ENCODE measurements around the gene C17orf78.
"Not testable (repeated sequence)": the region's sequence is repeated elsewhere in the genome, so short reads cannot be mapped to it uniquely, and the experiment has no call there.

C17orf78 gene

DNA sequence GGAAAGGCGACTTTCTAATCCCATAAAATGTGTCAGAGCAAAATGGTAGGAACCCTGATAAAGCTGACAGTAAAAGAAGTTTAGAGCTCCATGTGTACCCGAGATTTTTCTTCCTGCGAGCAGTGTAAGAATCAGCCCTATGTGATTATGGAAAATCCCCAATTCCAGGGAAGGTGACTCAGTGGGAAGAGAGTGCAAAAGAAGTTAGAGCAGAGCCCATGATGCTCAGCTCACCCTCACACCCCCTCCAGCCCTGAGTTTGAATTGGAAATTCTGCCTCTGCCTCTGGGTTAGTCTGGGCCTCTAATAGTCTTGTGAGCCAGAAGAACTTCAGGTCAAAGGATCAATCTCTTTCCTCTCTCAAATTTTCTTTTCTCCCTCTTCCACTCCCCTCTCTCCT lies 12.5 kb downstream of the C17orf78 start:
- DNase-seq = no peak

DNA sequence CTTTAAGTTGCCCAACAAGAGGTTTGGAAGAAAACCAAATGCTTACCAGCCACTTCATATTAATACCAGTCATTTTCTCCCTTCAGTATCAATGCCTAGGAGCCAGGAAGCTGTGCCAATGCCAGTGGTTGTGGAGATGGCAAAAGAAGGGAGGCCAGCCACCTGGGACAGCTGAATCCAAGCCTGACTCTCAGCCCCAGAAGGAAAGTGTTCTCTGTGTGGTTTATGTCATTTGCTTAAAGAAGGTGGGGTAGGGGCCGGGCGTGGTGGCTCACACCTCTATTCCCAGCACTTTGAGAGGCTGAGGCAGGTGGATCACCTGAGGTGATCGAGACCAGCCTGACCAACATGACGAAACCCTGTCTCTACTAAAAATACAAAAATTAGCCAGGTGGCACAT lies 13.4 kb downstream of the C17orf78 start:
- DNase-seq = no peak

DNA sequence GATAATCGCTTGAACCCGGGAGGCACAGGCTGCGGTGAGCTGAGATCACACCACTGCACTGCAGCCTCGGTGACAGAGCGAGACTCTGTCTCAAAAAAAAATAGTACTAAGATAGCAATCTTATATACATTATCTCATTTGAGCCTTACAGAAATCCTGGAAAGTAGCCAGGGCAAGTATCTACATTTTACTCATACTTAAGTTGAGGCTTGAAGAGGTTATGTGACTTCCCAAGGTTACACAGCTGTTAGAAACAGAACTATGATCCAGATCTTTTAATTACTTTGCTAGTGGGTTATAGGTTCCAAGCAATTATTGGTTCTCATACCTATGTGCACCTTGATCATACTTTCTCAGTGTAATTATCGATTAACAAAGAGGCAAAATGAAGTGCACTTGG lies 15.4 kb downstream of the C17orf78 start:
- DNase-seq = no peak

DNA sequence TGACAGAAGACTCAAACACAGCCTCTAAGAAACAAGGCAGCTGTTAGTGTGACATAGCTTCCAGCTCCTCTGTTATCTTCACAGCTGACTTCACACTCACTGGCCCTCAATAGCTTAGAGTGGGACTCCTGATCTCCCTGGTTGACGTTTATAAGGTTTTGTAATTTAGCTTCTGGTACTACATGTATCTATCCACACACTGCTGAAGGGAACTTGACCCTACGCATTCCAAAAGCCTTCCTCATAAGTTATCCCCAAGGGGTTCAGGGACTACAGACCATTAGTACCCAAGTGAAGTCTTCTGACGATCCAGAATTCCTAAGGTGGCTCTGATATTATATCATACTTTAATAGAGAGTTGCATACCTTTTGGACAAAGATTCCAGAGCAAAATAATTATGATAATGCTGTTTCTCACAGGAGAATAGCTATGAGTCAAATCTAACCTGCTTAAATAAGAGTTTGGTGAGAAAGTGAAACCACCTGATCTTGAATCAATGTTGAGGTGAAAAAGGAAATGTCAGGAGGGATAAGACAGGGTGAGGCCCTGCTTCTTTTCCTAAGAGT lies 16.3 kb downstream of the C17orf78 start:
- DNase-seq = no peak

DNA sequence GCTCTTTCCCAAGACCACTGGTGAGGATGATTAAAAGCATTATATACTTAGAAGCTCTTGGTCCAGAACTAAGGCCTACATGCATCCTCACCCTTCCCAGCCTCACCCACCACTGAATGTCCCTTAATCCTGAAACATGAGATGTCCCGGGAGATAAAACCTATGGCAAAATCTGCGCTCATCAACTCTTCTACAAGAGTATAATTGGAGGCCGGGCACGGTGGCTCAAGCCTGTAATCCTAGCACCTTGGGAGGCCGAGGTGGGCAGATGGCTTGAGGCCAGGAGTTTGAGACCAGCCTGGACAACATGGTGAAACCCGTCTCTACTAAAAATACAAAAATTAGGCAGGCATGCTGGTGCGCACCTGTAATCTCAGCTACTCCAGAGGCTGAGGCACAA lies 17.6 kb downstream of the C17orf78 start:
- DNase-seq = no peak

DNA sequence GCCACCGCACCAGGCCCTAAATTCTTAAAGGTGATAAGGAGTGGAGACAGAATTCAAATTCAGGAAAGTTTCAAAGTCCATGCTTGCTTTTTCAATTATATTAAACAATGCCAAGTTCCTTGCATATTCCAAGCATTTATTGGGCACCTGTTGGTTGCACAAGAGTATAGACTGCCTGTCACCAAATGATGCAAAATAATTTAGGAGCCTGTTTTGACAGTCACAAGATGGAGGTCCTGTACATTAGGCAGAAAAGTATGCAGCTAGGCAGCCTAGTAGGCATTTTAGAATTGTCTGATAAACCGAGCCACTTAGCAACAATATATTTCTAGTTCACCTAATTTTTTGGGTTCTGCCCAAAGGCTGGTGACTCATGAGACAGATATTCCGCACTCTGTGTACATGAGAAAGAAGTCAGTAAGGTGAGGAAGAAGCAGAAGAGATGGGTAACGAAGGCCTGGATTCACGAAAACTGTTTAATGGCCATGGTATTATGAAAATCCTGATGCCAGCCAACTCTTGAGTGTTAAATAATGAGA lies 23.5 kb downstream of the C17orf78 start:
- no peak for DNase-seq

DNA sequence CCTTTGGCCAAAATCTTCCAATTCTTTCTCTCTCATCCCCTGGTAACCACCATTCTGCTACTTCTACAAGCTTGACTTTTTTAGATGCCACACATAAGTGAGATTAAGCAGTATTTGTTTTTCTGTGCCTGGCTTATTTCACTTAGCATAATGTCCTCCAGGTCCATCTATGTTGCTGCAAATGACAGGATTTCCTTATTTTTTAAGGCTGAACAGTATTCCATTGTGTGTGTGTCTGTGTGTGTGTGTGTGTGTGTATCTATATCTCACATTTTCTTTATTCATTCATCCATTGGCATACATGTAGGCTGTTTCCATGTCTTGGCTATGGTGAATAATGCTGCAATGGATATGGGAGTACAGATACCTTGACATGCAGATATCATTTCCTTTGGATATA lies 24.7 kb downstream of the C17orf78 start:
- DNase-seq = no peak

DNA sequence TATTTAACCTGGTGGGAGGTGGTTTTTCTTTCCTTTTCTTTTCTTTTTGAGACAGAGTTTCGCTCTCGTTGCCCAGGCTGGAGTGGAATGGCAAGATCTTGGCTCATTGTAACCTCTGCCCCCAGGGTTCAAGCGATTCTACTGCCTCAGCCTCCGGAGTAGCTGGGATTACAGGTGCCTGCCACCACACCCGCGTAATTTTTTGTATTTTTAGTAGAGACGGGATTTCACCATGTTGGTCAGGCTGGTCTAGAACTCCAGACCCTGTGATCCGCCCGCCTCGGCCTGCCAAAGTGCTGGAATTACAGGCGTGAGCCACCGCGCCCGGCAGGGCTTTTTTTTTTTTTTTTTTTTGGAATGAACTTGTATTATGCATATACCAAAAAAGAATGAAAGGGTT lies 29.7 kb downstream of the C17orf78 start:
- not testable (repeated sequence) for DNase-seq

DNA sequence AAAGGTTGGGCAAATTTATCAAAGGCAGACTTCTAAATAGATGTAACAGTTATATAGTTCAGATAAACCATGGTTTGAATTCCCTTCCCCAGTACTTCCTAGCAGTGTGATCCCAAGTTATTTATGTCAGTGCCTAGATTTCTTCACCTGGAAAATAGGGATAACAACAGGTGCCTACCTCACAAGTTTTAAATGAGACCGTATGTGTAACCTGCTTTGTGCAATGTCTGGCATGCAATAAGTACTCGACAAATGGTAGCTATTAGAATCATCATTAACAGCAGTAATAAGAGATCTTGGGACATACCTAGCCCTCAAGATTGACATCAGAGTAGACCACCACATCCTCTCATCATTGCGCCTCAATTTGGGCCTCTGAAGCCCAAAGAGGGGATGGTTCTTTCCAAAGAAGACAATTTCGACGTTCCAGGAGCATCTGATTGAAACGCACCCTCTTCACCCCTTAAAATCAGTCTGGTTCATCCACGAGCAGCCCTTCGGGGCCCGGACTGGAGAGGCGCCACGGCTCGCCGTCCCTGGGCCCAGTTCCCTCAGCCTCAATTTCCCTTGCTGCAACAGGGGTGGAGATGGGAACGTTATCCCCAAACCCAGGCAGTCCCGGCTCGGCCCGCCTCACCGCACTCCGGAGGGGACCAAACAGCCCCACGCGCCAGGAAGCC lies 30.3 kb downstream of the C17orf78 start:
- DNase-seq = no peak

DNA sequence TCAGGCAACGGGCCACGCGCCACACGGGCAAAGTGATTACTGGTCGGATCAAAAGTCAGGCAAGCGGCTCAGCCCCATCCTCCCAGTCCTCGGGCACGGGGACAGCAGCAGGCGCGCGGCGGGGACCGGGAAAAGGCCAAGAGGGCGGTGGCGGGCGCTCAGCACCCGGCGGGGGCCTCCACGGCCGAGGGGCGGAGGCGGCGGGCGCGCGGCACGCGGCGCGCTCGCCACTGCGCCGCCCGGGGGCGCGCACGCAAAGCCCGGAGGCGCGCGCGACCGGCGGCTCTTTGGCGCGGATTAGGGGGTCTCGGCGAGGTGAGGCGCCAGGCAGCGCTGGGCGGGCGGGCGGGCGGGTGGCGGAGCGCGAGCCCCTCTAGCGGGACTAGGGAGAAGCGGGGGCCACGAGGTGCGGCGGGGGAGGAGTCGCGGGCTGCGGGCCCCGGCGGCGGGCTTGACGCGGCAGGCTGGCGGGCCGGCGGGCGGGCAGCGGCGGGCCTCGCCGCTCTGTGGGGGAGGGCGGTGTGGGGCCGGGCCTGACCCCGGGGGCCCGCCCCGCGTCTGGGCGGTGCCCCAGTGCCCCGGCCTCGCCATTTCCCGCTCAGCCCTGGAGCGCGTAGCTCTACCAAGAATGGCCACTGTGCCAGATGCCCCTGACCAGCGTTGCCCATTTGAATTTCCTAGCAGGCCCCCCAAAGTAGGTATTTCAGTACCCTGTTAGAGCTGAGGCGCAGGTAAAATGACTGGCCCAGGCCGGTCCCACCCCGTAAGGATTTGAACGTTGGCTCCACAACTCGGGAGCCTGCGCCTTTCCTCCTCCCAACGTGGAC lies 31.1 kb downstream of the C17orf78 start, which contains the start of the genes ACACA and TADA2A:
Gene ACACA (minus strand): TSS at position 202 of the 827 bp plus-strand sequence. CDS start 537 bp downstream, outside the sequence.
Gene TADA2A (plus strand): TSS at position 252 of the 827 bp plus-strand sequence. CDS start 4,480 bp downstream, outside the sequence.
- peak; percentile 63 for DNase-seq

DNA sequence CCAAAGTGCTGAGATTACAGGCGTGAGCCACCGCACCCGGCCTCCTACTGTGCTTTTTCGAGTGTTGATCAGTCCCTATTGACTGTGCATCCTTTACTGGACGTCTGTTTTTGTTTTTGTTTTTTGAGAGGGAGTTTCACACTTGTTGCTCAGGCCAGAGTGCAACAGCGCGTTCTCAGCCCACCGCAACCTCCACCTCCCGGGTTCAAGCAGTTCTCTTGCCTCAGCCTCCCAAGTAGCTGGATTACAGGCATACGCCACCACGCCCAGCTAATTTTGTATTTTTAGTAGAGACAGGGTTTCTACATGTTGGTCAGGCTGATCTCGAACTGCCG lies 32.3 kb downstream of the C17orf78 start:
- DNase-seq = not testable (repeated sequence)

DNA sequence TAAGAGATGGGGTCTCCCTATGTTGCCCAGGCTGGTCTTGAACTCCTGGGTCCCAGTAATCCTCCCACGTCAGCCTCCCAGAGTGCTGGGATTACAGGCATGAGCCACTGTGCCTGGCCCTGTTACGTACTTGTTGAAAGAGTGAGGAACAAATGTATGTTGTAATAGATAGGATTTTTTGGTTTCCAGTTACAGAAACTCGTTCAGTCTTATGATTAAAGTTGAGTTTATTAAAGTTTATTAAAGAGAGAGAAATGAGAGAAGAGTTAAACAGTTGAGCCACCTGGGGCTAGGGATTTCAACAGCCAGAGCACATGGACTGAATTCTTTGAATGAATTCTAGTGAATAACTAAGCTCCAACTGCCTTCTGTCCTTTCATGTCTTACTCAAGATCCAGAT lies 34.6 kb downstream of the C17orf78 start:
- no peak for DNase-seq

DNA sequence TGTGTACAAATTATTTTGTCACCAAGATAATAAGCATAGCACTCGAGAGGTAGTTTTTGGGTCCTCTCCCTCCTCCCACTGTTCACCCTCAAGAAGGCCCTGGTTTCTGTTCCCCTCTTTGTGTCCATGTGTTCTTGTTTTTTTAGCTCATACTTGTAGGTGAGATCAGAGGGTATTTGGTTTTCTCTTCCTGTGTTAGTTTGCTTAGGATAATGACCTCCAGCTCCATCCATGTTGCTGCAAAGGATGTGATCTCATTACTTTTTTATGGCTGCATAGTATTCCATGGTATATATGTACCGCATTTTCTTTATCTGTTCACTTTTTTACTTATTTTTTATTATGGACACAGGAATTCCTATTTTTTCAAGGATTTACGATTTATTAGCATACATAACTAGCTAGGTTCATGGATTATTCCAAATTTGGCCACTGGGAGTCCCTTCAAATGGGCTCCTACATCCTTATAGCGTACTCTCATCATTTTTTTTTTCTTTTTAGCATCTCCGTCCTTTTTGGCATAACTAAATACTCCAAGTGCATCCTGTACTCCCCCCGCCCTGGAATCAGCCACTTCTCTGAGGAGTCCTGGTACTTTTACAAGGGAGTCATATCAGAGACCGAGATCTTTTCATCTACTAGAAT lies 38.2 kb downstream of the C17orf78 start:
- DNase-seq = no peak

DNA sequence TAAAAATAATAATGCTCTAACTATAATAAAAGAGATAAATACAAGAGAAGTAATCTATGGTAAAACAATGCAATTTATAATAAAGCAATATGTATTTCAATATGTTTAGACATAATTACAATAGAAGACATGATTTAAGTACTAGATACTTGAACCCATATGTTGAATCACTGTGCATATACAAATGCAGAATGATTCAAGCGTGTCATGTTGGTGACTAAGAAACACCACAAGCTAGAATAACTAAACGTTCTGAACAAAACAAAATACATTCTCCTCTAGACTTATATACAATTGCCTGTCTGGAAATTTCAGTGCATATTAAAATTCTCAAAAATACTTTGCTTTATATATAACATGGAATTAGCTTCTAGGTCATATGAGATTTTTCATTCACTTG lies 42.1 kb downstream of the C17orf78 start:
- no peak for DNase-seq

DNA sequence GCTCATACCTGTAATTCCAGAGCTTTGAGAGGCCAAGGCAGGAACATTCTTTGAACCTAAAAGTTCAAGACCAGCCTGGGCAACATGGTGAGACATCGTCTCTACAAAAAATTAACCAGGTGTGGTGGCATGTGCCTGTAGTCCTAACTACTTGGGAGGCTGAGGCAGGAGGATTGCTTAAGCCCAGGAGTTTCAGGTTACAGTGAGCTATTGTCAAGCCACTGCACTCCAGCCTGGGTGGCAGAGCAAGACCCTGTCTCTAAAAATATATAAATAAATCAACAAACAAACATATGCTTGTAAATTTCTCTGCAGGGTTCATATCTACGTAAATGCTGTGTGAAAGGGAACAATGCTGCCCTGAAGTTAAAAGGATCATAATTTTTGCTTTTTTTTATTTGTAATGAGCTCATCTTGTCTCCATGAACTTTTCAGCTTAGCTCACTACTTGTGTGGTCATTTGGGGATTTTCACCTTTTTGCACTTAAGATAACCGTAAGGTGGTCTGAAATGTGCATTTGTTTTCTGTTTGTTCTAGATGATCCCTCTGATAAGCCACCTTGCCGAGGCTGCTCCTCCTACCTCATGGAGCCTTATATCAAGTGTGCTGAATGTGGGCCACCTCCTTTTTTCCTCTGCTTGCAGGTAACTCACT lies 47.3 kb downstream of the C17orf78 start:
- DNase-seq = no peak

DNA sequence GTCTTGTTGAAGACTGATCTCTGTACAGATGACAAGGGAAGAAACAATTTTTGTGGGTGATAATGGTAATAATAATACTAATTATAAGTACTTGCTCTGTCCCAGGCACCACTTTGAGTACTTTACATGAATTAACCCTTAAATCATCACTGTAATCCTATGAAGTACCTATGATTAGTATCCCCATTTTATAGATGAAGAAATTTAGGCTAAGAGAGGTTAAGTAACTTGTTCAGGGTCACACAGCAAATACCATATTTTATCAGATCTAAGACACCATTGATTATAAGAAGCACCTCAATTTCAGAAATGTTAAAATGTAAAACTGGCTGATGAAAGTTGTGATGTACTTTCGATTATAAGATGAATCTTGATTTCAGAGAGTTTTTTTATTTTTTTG lies 49.5 kb downstream of the C17orf78 start:
- no peak for DNase-seq

DNA sequence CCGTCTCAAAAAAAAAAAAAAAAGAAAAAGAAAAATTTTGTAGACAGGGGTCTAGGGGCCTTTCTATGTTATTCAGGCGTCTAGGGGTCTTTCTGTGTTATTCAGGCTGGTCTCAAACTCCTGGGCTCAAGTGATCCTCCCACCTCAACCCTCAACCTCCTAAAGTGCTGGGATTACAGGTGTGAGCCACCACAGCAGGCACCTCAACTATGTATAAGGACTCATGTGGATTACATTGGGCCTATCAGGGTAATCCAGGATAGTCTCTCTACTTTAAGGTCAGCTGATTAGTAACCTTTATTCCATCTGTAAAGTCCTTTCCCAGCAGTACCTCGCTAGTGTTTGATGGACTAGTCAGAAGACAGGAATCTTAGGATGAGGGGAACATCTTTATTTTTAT lies 53.3 kb downstream of the C17orf78 start:
- no peak for DNase-seq

DNA sequence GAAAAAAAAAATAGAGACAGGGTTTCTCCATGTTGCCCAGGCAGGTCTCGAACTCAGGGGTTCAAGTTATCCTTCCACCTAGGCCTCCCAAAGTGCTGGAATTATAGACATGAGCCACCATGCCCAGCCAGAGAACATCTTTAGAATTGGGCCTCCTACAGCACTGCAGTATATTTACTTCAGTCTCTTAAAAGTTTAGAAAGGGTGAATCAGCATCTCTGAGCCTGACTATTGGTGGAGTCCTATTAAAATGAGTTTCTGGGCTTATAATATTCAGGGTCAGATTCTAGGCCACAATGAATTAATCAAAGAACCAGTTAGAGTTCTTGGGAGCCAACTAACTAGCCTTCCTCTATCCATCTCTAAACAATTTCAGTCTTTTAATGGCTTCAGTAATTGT lies 53.7 kb downstream of the C17orf78 start:
- DNase-seq = no peak

DNA sequence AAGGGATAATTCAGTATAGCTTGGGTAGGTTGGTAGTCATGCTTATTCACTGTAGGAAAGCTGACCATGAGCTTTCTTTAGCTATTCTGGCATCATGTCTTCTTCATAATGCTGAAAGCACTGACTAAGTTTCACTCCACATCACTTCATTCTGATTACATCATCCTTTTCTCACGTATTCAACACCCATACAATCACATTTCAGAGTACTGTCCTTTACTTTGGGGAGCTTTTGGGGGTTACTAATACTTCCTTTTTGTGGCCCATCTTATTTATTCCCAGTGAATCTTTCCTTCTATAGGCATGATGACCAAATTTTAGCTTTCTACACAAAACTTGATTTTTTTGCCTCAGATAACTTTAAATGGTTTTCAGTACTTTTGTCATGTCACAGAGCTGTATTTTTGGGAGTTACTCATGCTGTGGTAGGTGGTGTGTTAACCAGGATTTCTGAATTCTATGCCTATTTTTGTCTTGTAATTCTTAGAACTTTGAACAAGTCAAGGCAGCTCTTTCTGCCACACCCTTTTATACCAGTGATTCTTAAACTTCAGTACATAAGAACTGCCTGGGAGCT lies 54.4 kb downstream of the C17orf78 start:
- no peak for DNase-seq

DNA sequence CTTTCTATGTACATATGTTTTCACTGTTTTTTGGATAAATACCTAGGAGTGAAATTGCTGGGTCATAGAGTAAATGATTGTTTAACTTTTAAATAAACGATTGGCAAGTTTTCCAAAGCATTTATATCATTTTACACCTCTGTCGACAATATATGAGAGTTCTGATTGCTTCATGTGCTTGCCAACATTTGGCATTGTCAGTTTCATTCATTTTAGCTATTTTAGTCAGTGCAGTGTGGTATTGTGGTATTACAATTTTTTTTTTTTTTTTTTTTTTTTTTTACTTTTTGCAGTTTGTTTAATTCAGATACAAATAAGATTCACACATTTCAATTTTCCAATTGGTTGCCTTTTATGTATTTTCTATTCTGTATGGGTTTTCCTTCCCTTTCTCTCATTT lies 56.9 kb downstream of the C17orf78 start:
- no peak for DNase-seq

DNA sequence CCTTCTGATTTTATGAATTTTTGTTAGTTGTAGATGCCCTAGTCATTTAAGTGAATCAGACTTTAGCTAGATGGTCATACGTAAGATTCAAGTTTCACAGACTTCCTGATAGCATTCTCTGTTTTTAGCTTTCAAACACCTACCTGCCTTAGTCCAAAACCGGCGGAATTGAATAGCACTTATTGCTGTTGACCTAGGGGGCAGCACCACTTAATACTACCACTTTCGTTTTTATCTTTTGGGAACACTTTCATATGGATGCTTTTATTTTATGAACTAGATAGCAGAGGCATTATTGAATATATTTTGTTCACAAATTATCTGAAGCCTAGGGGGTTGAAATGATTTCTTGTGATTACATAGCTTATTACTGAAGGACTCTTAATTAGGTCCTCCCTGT lies 62.4 kb downstream of the C17orf78 start:
- no peak for DNase-seq

DNA sequence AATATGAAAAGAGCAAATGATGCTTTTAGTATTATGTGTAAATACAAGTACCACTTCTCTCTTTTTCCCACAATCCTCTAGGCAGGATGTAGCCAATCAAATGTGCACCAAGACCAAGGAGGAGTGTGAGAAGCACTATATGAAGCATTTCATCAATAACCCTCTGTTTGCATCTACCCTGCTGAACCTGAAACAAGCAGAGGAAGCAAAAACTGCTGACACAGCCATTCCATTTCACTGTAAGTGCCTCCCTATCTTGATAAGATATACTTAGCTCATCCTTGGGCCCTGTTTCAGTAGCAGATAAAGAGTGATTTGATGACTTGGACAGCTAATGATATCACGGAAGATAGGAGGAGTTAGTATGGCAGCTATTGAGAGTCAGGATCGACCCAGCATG lies 64.6 kb downstream of the C17orf78 start:
- no peak for DNase-seq

Data from central memory CD4-positive, alpha-beta T cell (primary cell).